Colonic mucosa (tissue), 4 donors: ENCODE data around the gene TBC1D8. TPM values are rescaled to one million over a fixed set of nuclear protein-coding genes. Genes with fewer than 3 reads are reported as not detected.

ENCODE experiments used
- DNase-seq: peaks from one replicate; pipeline ENCODE4 v3.0.0-alpha.2; 2020
- H3K27ac ChIP-seq: fragments of 200-600 bp; one replicate; pipeline ENCODE4 v1.8.0; 2021
- H3K27me3 ChIP-seq: fragments of 200-600 bp; one replicate; pipeline ENCODE4 v1.8.0; 2021
- H3K36me3 ChIP-seq: fragments of 200-600 bp; one replicate; pipeline ENCODE4 v1.8.0; 2021
- H3K4me1 ChIP-seq: fragments of 200-600 bp; one replicate; pipeline ENCODE4 v1.8.0; 2021; ENCODE audit warnings: mild to moderate bottlenecking
- H3K4me3 ChIP-seq: fragments of 200-600 bp; one replicate; pipeline ENCODE4 v1.8.0; 2021
- H3K9ac ChIP-seq, 2 donors: one replicate each; pipeline ENCODE4 v1.7.0; 2013; ENCODE audit warnings: control low read depth in 2 of 2, low read depth in 2 of 2, low read length in 2 of 2
- H3K9me3 ChIP-seq: fragments of 200-600 bp; one replicate; pipeline ENCODE4 v1.8.0; 2021
- intact Hi-C: fragments of 100-400 bp; cut with DNase I; formaldehyde crosslinking; loops from one replicate; pipeline ENCODE4 v1.14.1; 2022
- total RNA-seq, 2 donors: library from RNA; stranded (reverse); fragmentation: NEBNext Ultra II Directional in 1 of 2; extraction: Animal tissue kit (Norgen Biotek cat#: 25700) in 1 of 2; gene quantifications; one replicate each; pipeline ENCODE4 v1.2.1, GENCODE V29; 2021
- TF ChIP-seq, protein P1 (sequence below): fragments of 200-600 bp; IDR thresholded peaks from one replicate; pipeline ENCODE4 v1.8.0; 2022; ENCODE audit warnings: antibody characterized with exemption, mild to moderate bottlenecking
- donor health status: healthy.
- donor health status: DM: no; HTN: no; CAD: no.
- donor health status: DM: no; HTN: no; CAD: no.

TBC1D8 gene
- total RNA-seq, 2 donors from 2014 or later = 10.3 to 11.8 TPM

DNA sequence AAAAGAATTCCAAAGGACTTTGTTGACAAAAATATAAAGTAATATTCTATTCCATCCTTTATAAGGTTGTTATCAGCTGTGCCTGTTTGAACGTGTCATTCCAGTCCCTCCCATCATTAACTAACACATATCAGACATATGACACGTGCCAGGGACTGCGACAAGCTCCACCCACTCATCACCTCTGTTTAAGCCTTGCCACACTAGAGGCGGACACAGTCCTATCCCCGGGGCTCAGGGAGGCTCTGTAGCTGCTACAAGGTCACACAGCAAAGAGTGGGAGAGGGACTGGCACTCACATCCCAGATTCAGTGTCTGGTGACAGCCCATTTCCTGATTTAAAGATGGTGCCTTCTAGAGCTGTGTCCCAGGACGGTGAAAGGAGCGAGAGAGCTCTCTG is 30.0 kb downstream of the TBC1D8 start:
- peaks cover 14% of the 10 kb centered on the region for H3K4me1 ChIP-seq
- no peaks in the 10 kb centered on the region for H3K9me3 ChIP-seq
- no peak overlapping the region for H3K4me3 ChIP-seq
- peak overlapping the region; percentile 22 for H3K27ac ChIP-seq
- DNase-seq = peak; percentile 58
- TF ChIP-seq, protein P1, sequence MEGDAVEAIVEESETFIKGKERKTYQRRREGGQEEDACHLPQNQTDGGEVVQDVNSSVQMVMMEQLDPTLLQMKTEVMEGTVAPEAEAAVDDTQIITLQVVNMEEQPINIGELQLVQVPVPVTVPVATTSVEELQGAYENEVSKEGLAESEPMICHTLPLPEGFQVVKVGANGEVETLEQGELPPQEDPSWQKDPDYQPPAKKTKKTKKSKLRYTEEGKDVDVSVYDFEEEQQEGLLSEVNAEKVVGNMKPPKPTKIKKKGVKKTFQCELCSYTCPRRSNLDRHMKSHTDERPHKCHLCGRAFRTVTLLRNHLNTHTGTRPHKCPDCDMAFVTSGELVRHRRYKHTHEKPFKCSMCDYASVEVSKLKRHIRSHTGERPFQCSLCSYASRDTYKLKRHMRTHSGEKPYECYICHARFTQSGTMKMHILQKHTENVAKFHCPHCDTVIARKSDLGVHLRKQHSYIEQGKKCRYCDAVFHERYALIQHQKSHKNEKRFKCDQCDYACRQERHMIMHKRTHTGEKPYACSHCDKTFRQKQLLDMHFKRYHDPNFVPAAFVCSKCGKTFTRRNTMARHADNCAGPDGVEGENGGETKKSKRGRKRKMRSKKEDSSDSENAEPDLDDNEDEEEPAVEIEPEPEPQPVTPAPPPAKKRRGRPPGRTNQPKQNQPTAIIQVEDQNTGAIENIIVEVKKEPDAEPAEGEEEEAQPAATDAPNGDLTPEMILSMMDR = no peak
- H3K9ac ChIP-seq = no peak overlapping the region
- intact Hi-C loops = no loop called here
- no peaks in the 10 kb centered on the region for H3K27me3 ChIP-seq
- no peaks in the 10 kb centered on the region for H3K36me3 ChIP-seq

DNA sequence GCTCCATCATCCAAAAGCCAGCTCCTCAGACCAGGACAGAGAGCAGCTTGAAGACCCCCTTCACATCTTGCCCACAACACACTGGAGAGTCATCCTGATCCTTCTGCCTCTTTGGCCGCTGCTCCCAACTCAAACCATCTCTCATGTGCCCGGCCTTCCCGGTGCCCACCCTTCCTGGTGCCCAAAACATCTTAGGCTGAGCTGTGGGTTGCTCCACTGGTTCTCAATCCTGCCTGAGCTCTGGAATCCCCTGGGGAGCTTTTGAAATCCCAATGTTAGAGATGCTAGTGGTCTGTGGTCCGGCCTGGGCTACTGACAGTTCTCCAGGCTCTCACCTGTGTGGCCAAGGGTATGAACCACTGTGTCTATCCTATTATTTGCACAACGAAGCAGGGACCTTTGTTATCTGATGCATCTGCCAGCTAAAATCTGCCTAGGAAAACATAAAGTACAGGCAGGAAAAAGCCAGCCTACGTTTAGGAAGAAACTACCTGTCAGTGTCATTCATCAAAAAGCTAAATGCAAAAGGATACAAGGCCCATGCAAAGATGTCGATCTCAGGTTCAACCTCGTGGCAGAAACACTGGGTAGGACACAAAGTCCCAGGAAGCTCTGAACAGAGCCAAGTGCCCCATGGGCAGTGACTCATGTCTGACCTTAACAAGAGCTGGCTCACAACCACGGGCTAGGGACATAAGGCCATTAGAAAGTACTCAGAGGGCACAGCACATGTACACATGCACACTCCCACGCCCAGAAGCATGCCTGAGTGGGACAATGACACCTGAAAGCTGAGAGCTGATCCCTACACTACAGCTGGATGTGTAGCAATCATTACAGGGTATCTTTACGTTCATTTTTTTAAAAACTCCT is 30.8 kb downstream of the TBC1D8 start:
- Histone ChIP-seq H3K4me3 (no peak overlapping the region), H3K27ac (peak overlapping the region; percentile 22), H3K4me1 (peaks cover 10% of the 10 kb centered on the region), H3K36me3 (no peaks in the 10 kb centered on the region), H3K9ac (no peak overlapping the region), H3K27me3 (no peaks in the 10 kb centered on the region), H3K9me3 (no peaks in the 10 kb centered on the region)
- TF ChIP-seq, protein P1 = no peak
- DNase-seq = peak; percentile 55
- intact Hi-C loops = no loop called here

DNA sequence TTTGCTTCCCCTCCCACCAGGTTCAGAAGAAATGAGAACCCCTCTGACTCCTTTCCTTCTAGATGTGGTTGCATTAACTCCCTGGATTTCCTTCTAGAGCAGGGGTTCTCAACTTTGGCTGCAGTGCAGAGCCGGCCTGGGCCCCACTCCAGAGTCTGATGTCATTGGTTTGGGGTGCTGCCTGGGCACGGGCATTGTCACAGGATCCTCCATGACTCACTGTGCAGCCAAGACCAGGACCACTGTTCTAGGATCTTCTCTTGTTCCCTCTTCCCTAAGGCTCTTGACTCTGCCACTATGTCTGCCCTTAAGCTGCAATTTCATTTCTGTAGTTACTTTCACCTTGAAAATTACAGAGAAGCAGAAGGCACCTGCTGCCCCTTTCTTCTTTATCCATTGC is 31.8 kb downstream of the TBC1D8 start:
- Histone ChIP-seq H3K36me3 (no peaks in the 10 kb centered on the region), H3K4me1 (peaks cover 11% of the 10 kb centered on the region), H3K9ac (no peak overlapping the region), H3K4me3 (no peak overlapping the region), H3K27me3 (no peaks in the 10 kb centered on the region), H3K27ac (no peak overlapping the region), H3K9me3 (no peaks in the 10 kb centered on the region)
- intact Hi-C loops = no loop called here
- TF ChIP-seq, protein P1 = no peak
- no peak for DNase-seq

DNA sequence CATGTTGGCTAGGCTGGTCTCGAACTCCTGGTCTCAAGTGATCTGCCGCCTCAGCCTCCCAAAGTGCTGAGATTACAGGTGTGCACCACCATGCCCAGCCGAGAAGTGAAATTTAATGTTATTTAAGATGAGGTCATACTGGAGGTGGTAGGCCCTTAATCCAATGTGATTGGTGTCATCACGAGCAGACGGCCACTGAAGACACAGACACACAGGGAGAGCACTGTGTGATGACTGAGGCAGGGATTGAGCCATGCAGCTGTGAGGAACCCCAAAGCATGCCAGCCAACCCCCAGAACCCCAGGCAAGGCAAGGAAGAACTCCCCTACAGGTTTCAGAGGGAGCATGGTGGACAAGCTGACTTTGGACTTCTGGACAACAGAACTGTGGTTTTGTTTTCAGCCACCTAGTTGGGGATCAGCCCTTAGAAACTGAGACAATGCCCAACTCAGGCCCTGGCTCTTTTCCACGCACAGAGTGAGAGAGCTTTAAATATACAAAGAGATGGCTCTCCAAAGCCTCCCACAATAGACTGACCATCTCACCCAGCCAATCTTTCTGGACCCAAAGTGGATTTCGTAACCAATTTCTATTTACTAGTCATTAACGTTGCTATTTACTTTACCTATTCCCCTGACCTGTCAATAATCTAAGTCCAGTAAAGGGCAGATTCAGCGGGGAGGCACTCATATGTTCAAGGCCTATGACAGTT is 34.2 kb downstream of the TBC1D8 start:
- Histone ChIP-seq H3K4me1 (peaks cover 17% of the 10 kb centered on the region), H3K9ac (no peak overlapping the region), H3K27ac (no peak overlapping the region)

DNA sequence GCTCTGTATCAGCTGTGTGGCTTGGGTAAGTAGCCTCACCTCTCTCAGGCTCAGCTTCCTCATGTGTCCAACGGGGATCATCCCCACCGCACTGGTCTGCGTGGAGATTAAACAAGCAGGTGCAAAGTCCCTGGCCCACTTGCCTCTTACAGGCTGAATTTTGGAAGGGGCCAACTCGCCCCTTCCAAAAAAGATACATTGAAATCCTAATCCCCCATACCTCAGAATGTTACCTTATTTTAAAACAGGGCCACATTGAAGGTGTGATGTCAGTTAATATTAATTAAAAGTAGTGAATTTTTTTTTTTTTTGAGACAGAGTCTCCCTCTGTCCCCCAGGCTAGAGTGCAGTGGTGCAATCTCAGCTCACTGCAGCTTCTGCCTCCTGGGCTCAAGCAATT is 34.8 kb downstream of the TBC1D8 start:
- TF ChIP-seq, protein P1 = no peak
- H3K4me3 ChIP-seq = no peak overlapping the region
- no peak overlapping the region for H3K27ac ChIP-seq
- H3K27me3 ChIP-seq = no peaks in the 10 kb centered on the region
- H3K9ac ChIP-seq = no peak overlapping the region
- peaks cover 17% of the 10 kb centered on the region for H3K4me1 ChIP-seq
- H3K36me3 ChIP-seq = no peaks in the 10 kb centered on the region
- no peaks in the 10 kb centered on the region for H3K9me3 ChIP-seq
- DNase-seq = no peak
- intact Hi-C loops = no loop called here

More for the DNA sequence above, 34.2 kb downstream of the TBC1D8 start:
- intact Hi-C loops = no loop called here
- TF ChIP-seq, protein P1 = no peak
- H3K4me3 ChIP-seq = no peak overlapping the region
- no peaks in the 10 kb centered on the region for H3K27me3 ChIP-seq
- no peaks in the 10 kb centered on the region for H3K36me3 ChIP-seq
- no peaks in the 10 kb centered on the region for H3K9me3 ChIP-seq
- no peak for DNase-seq
